K562 (cell line): Measurements from ENCODE around the gene SDSL. TPM values are rescaled to one million over a fixed set of nuclear protein-coding genes. Genes with fewer than 3 reads are reported as not detected.

Source experiments
- ARHGAP35 ChIP-seq: fragments of 450-650 bp; IDR thresholded peaks from 2 replicates; pipeline ENCODE4 v1.6.1; 2018; ENCODE audit not compliant: partially characterized antibody
- CBX1 ChIP-seq: sonication (generic); IDR thresholded peaks from 2 replicates; pipeline ENCODE4 v1.6.1; 2016; ENCODE audit warnings: antibody characterized with exemption, low read depth, mild to moderate bottlenecking
- CBX2 ChIP-seq: fragments of 200-600 bp; sonication (generic); IDR thresholded peaks from one replicate; pipeline ENCODE4 v1.6.1; 2012; ENCODE audit warnings: mild to moderate bottlenecking, low read length, inconsistent platforms; ENCODE audit not compliant: insufficient read depth, poor library complexity, severe bottlenecking
- ELF4 ChIP-seq: fragments of 450-650 bp; formaldehyde crosslinking; IDR thresholded peaks from 2 replicates; pipeline ENCODE4 v1.4.0; 2022; ENCODE audit warnings: missing genetic modification characterization
- FOXA3 ChIP-seq, 2 experiments: fragments of 450-650 bp in 1 of 2; sonication (generic) in 1 of 2; formaldehyde crosslinking; IDR thresholded peaks in 1 of 2; conservative IDR thresholded peaks in 1 of 2; 2 replicates each; pipeline versions ENCODE4 v1.4.0 to v1.8.0; 2020 to 2022; ENCODE audit warnings: mild to moderate bottlenecking in 2 of 2, missing genetic modification reagents in 1 of 2
- FOXK1 ChIP-seq: sonication (generic); formaldehyde crosslinking; IDR thresholded peaks from 2 replicates; pipeline ENCODE4 v1.8.0; 2022; ENCODE audit warnings: missing genetic modification reagents, mild to moderate bottlenecking, borderline replicate concordance
- KLF16 ChIP-seq: IDR thresholded peaks from 2 replicates; pipeline ENCODE4 v1.6.1; 2016; ENCODE audit warnings: antibody characterized with exemption
- NBN ChIP-seq: fragments of 450-650 bp; IDR thresholded peaks from 2 replicates; pipeline ENCODE4 v1.6.1; 2016; ENCODE audit warnings: low read depth, mild to moderate bottlenecking
- RBM14 ChIP-seq: fragments of 200-400 bp; formaldehyde crosslinking; IDR thresholded peaks from 2 replicates; pipeline ENCODE4 v1.6.1; 2018; ENCODE audit warnings: low read depth, mild to moderate bottlenecking, low read length, moderate library complexity, borderline replicate concordance; ENCODE audit not compliant: insufficient read depth
- SMC3 ChIP-seq: conservative IDR thresholded peaks from 2 replicates; pipeline ENCODE4 v1.6.1; 2011; ENCODE audit warnings: low read depth, low read length, improper control_type of control experiment; ENCODE audit not compliant: insufficient read depth
- ZFP36 ChIP-seq: fragments of 150-350 bp; IDR thresholded peaks from 2 replicates; pipeline ENCODE4 v1.6.1; 2018; ENCODE audit warnings: low read length, low read depth; ENCODE audit not compliant: partially characterized antibody
- ZNF212 ChIP-seq: fragments of 450-650 bp; formaldehyde crosslinking; IDR thresholded peaks from 2 replicates; pipeline ENCODE4 v1.4.0; 2020; ENCODE audit warnings: mild to moderate bottlenecking
- ZNF717 ChIP-seq: fragments of 250-450 bp; sonication (Bioruptor Pico); IDR thresholded peaks from 2 replicates; pipeline ENCODE4 v1.5.0; 2021
- ZZZ3 ChIP-seq: fragments of 450-650 bp; IDR thresholded peaks from 2 replicates; pipeline ENCODE4 v1.6.1; 2016; ENCODE audit warnings: antibody characterized with exemption, mild to moderate bottlenecking, moderate library complexity
- polyA plus RNA-seq, 8 experiments: library from polyadenylated mRNA; depleted of rRNA in 4 of 8; stranded (reverse) in 5 of 8; unstranded in 3 of 8; fragments of >200 nt; fragmentation: Nextera tagmentation in 2 of 8; fragmentation: Illumina TruSeq in 1 of 8; extraction: Ambion mirVana in 2 of 8; extraction: Trizol in 1 of 8; gene quantifications; 2 replicates each; pipeline versions ENCODE4 v1.2.1 to v1.2.3, GENCODE V29; 2011 to 2014; ENCODE audit warnings: inconsistent platforms in 1 of 8, missing spikeins in 1 of 8
- total RNA-seq, 7 experiments: library from RNA; depleted of rRNA in 6 of 7; stranded (reverse); fragments of >200 nt in 6 of 7; fragmentation: Illumina TruSeq in 2 of 7; extraction: Trizol in 2 of 7; gene quantifications; 2 replicates each; pipeline versions ENCODE4 v1.2.1 to v1.2.3, GENCODE V29; 2011 to 2021; ENCODE audit warnings: low replicate concordance in 1 of 7
- TF ChIP-seq, protein P1 (sequence below): sonication (generic); formaldehyde crosslinking; IDR thresholded peaks from 2 replicates; pipeline ENCODE4 v1.8.0; 2022; ENCODE audit warnings: mild to moderate bottlenecking, missing genetic modification reagents, borderline replicate concordance
- TF ChIP-seq, protein P2 (sequence below): fragments of 250-450 bp; sonication (Bioruptor Pico); IDR thresholded peaks from 2 replicates; pipeline ENCODE4 v1.5.0; 2021
- TF ChIP-seq, protein P3 (sequence below): IDR thresholded peaks from 2 replicates; pipeline ENCODE4 v1.6.1; 2011; ENCODE audit warnings: borderline replicate concordance, low read depth, mild to moderate bottlenecking, moderate library complexity, low read length; ENCODE audit not compliant: insufficient read depth, poor library complexity, severe bottlenecking
- TF ChIP-seq, protein P4 (sequence below): fragments of 250-450 bp; sonication (Bioruptor Pico); IDR thresholded peaks from 2 replicates; pipeline ENCODE4 v1.8.0; 2022; ENCODE audit warnings: moderate library complexity, mild to moderate bottlenecking, inconsistent platforms

The SDSL gene
- total and polyA plus RNA-seq, 9 of the 15 experiments (the other 6 are each of a cell fraction or from before 2014, with no cell fraction given) = 0.31 to 11.0 (median 7.4) TPM

- TF ChIP-seq ELF4 (CRISPR knock-in tag) (peak; percentile 63; the same call in 1 of the 2 replicates), SMC3 (no peak), FOXA3 (CRISPR knock-in tag; conservative IDR thresholded peaks at IDR 0.05 in 1 of 2, IDR thresholded peaks at IDR 0.05 in 1 of 2) (no peak), ZNF717 (CRISPR knock-in tag) (0 out of 2 replicates have a peak, but pooled peaks have one; percentile 80), ZZZ3 (no peak), ZNF212 (no peak), ARHGAP35 (no peak), NBN (peak; percentile 56; the same call in 1 of the 2 replicates), RBM14 (no peak), CBX2 (no peak), KLF16 (peak; percentile 98), CBX1 (no peak), FOXK1 (CRISPR knock-in tag) (no peak), ZFP36 (no peak)
- TF ChIP-seq, protein P1, sequence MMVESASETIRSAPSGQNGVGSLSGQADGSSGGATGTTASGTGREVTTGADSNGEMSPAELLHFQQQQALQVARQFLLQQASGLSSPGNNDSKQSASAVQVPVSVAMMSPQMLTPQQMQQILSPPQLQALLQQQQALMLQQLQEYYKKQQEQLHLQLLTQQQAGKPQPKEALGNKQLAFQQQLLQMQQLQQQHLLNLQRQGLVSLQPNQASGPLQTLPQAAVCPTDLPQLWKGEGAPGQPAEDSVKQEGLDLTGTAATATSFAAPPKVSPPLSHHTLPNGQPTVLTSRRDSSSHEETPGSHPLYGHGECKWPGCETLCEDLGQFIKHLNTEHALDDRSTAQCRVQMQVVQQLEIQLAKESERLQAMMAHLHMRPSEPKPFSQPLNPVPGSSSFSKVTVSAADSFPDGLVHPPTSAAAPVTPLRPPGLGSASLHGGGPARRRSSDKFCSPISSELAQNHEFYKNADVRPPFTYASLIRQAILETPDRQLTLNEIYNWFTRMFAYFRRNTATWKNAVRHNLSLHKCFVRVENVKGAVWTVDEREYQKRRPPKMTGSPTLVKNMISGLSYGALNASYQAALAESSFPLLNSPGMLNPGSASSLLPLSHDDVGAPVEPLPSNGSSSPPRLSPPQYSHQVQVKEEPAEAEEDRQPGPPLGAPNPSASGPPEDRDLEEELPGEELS (CRISPR knock-in tag) = no peak
- TF ChIP-seq, protein P2, sequence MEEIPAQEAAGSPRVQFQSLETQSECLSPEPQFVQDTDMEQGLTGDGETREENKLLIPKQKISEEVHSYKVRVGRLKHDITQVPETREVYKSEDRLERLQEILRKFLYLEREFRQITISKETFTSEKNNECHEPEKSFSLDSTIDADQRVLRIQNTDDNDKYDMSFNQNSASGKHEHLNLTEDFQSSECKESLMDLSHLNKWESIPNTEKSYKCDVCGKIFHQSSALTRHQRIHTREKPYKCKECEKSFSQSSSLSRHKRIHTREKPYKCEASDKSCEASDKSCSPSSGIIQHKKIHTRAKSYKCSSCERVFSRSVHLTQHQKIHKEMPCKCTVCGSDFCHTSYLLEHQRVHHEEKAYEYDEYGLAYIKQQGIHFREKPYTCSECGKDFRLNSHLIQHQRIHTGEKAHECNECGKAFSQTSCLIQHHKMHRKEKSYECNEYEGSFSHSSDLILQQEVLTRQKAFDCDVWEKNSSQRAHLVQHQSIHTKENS (CRISPR knock-in tag) = no peak
- TF ChIP-seq, protein P3, sequence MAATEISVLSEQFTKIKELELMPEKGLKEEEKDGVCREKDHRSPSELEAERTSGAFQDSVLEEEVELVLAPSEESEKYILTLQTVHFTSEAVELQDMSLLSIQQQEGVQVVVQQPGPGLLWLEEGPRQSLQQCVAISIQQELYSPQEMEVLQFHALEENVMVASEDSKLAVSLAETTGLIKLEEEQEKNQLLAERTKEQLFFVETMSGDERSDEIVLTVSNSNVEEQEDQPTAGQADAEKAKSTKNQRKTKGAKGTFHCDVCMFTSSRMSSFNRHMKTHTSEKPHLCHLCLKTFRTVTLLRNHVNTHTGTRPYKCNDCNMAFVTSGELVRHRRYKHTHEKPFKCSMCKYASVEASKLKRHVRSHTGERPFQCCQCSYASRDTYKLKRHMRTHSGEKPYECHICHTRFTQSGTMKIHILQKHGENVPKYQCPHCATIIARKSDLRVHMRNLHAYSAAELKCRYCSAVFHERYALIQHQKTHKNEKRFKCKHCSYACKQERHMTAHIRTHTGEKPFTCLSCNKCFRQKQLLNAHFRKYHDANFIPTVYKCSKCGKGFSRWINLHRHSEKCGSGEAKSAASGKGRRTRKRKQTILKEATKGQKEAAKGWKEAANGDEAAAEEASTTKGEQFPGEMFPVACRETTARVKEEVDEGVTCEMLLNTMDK = no peak
- TF ChIP-seq, protein P4, sequence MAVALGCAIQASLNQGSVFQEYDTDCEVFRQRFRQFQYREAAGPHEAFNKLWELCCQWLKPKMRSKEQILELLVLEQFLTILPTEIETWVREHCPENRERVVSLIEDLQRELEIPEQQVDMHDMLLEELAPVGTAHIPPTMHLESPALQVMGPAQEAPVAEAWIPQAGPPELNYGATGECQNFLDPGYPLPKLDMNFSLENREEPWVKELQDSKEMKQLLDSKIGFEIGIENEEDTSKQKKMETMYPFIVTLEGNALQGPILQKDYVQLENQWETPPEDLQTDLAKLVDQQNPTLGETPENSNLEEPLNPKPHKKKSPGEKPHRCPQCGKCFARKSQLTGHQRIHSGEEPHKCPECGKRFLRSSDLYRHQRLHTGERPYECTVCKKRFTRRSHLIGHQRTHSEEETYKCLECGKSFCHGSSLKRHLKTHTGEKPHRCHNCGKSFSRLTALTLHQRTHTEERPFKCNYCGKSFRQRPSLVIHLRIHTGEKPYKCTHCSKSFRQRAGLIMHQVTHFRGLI (CRISPR knock-in tag) = no peak
These were observed at the start of gene SDSL (continued) for GRCh38 chr12:113422030-113422885.
